ENCODE data around the gene UMODL1. TPM values are rescaled to one million over a fixed set of nuclear protein-coding genes. Genes with fewer than 3 reads are reported as not detected.

Gene UMODL1
- total RNA-seq, 1 donor from 2014 or later = 0.10 TPM

GRCh38 chr21:42117229-42117966, 46.3 kb downstream of the UMODL1 start:
- DNase-seq = peak; percentile 91

- no peak for DNase-seq
These were observed 47.1 kb downstream of the UMODL1 start for GRCh38 chr21:42117967-42118780.

GRCh38 chr21:42118901-42119300, 47.8 kb downstream of the UMODL1 start:
- peak; percentile 17 for DNase-seq

GRCh38 chr21:42120101-42120902, 49.2 kb downstream of the UMODL1 start:
- DNase-seq = peak; percentile 35

GRCh38 chr21:42120903-42121535, 49.9 kb downstream of the UMODL1 start:
- no peak for DNase-seq

GRCh38 chr21:42121794-42122193, 50.7 kb downstream of the UMODL1 start:
- DNase-seq = no peak

GRCh38 chr21:42122398-42122797, 51.3 kb downstream of the UMODL1 start:
- DNase-seq = no peak

- no peak for DNase-seq
These were observed 51.7 kb downstream of the UMODL1 start for GRCh38 chr21:42122808-42123207.

- no peak for DNase-seq
These were observed 52.2 kb downstream of the UMODL1 start for GRCh38 chr21:42123219-42123908.

GRCh38 chr21:42124081-42124480, 53.0 kb downstream of the UMODL1 start:
- no peak for DNase-seq

GRCh38 chr21:42124826-42125570, 53.9 kb downstream of the UMODL1 start:
- DNase-seq = no peak

GRCh38 chr21:42125571-42126544, 54.7 kb downstream of the UMODL1 start:
- peak; percentile 34 for DNase-seq

- DNase-seq = no peak
These were observed 56.3 kb downstream of the UMODL1 start for GRCh38 chr21:42127164-42128150.

- DNase-seq = no peak
These were observed 58.5 kb downstream of the UMODL1 start for GRCh38 chr21:42129300-42130266.

GRCh38 chr21:42130441-42130840, 59.3 kb downstream of the UMODL1 start:
- DNase-seq = no peak

- DNase-seq = no peak
These were observed 61.1 kb downstream of the UMODL1 start for GRCh38 chr21:42132183-42132582.

- no peak for DNase-seq
These were observed 62.0 kb downstream of the UMODL1 start for GRCh38 chr21:42133131-42133530.

Measured in tongue (tissue), 2 donors.